ENCODE data around the gene PTPN6. TPM values are rescaled to one million over a fixed set of nuclear protein-coding genes. Genes with fewer than 3 reads are reported as not detected.

The PTPN6 gene
- total and polyA plus RNA-seq, 2 donors (not counting 1 experiment from before 2014, with no cell fraction given): 0.06 TPM; not detected in 1

DNA sequence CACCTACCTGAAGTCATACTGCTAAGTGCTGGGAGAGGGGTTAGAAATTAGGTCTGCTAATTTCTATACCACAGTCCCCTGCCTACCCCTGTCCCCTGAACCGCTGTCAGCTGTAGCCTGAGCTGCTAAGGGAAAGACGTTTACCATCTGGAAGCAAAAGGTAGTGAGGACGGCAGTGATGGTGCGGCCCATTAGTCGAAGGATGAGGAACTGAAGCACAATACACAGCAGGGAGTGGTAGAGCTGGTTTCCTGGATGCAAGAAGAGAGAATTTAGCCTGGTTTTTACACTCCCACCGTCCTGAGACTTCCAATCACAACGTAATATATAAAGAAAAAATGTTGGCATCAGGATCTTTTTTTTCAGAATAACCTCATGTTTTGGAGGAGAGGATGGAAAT is 31.4 kb downstream of the PTPN6 start:
- no peaks in the 10 kb centered on the region for H4K20me1 ChIP-seq (ENCODE audit: control insufficient read depth, extremely low read depth, insufficient read depth, low read length)
- TF ChIP-seq EZH2 (IDR thresholded peaks at IDR 0.05; ENCODE audit: low read length, missing control alignments): no peak
- TF ChIP-seq, protein P1, sequence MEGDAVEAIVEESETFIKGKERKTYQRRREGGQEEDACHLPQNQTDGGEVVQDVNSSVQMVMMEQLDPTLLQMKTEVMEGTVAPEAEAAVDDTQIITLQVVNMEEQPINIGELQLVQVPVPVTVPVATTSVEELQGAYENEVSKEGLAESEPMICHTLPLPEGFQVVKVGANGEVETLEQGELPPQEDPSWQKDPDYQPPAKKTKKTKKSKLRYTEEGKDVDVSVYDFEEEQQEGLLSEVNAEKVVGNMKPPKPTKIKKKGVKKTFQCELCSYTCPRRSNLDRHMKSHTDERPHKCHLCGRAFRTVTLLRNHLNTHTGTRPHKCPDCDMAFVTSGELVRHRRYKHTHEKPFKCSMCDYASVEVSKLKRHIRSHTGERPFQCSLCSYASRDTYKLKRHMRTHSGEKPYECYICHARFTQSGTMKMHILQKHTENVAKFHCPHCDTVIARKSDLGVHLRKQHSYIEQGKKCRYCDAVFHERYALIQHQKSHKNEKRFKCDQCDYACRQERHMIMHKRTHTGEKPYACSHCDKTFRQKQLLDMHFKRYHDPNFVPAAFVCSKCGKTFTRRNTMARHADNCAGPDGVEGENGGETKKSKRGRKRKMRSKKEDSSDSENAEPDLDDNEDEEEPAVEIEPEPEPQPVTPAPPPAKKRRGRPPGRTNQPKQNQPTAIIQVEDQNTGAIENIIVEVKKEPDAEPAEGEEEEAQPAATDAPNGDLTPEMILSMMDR (conservative IDR thresholded peaks at IDR 0.05 in 1 of 2, IDR thresholded peaks at IDR 0.05 in 1 of 2; ENCODE audit: low read depth in 1 of 2, low read length in 2 of 2): no peak
- H2AFZ ChIP-seq (ENCODE audit: low read length): no peak overlapping the region
- no peaks in the 10 kb centered on the region for H3K9me3 ChIP-seq (ENCODE audit: control insufficient read depth, insufficient read depth, low read depth, low read length)
- no peaks in the 10 kb centered on the region for H3K27me3 ChIP-seq (ENCODE audit: control insufficient read depth, insufficient read depth, low read length)
- no peak overlapping the region for H3K4me2 ChIP-seq (ENCODE audit: extremely low read depth, insufficient read depth, low read length)
- H3K4me3 ChIP-seq (replicated peaks in 1 of 4; ENCODE audit: control extremely low read depth in 1 of 4, insufficient read depth in 1 of 4, low read depth in 3 of 4, low read length in 4 of 4): no peak overlapping the region
- H3K9ac ChIP-seq (ENCODE audit: insufficient read depth, low read length): no peak overlapping the region
- H3K36me3 ChIP-seq (ENCODE audit: control insufficient read depth, insufficient read depth, low read length): peaks cover 10% of the 10 kb centered on the region
- H3K79me2 ChIP-seq (ENCODE audit: control insufficient read depth, insufficient read depth, low read length): no peaks in the 10 kb centered on the region
- no peaks in the 10 kb centered on the region for H3K4me1 ChIP-seq (ENCODE audit: control insufficient read depth, extremely low read depth, insufficient read depth, low read length)
- H3K27ac ChIP-seq (ENCODE audit: insufficient read depth, low read length): no peak overlapping the region
- DNase-seq (ENCODE audit: low read depth in 2 of 2): no peak

DNA sequence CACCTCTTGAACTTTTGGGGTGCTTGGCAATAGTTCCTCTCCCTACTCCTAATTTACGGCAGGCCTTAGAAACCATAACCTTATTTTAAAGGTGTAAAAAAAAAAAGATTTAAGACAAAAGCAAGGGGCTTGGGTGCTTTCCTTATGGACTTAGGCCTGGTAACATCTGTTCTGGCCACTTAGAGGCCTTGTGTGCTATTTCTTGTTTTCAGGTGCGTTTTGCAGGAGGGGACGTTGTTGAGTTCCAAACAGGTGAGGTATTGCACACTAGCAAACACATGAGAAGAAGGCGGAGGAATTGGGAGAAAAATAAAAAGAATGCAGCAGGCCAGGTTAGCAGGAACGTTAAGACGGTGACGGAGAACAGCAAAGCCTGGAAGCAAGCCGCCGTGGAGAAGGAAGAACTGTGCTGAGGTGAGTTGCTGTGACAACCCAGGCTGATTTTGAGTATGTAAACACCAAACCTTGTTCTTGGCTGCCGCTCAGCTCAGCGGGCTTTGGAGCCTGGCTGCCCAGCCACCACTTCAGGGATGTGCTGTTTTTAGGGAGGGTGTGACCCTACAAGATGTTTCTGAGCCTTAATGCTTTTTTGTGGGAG is 36.9 kb downstream of the PTPN6 start:
- H3K79me2 ChIP-seq (ENCODE audit: control insufficient read depth, insufficient read depth, low read length): no peaks in the 10 kb centered on the region
- no peak overlapping the region for H3K9ac ChIP-seq (ENCODE audit: insufficient read depth, low read length)
- H3K4me3 ChIP-seq (replicated peaks in 1 of 4; ENCODE audit: control extremely low read depth in 1 of 4, insufficient read depth in 1 of 4, low read depth in 3 of 4, low read length in 4 of 4): no peak overlapping the region
- no peak overlapping the region for H2AFZ ChIP-seq (ENCODE audit: low read length)
- TF ChIP-seq, protein P1 (conservative IDR thresholded peaks at IDR 0.05 in 1 of 2, IDR thresholded peaks at IDR 0.05 in 1 of 2; ENCODE audit: low read depth in 1 of 2, low read length in 2 of 2): no peak
- TF ChIP-seq EZH2 (IDR thresholded peaks at IDR 0.05; ENCODE audit: low read length, missing control alignments): no peak
- H3K36me3 ChIP-seq (ENCODE audit: control insufficient read depth, insufficient read depth, low read length): peaks cover 2% of the 10 kb centered on the region
- H4K20me1 ChIP-seq (ENCODE audit: control insufficient read depth, extremely low read depth, insufficient read depth, low read length): no peaks in the 10 kb centered on the region
- H3K4me1 ChIP-seq (ENCODE audit: control insufficient read depth, extremely low read depth, insufficient read depth, low read length): no peaks in the 10 kb centered on the region
- no peak overlapping the region for H3K27ac ChIP-seq (ENCODE audit: insufficient read depth, low read length)
- DNase-seq (ENCODE audit: low read depth in 2 of 2): no peak
- H3K4me2 ChIP-seq (ENCODE audit: extremely low read depth, insufficient read depth, low read length): no peak overlapping the region
- no peaks in the 10 kb centered on the region for H3K9me3 ChIP-seq (ENCODE audit: control insufficient read depth, insufficient read depth, low read depth, low read length)
- no peaks in the 10 kb centered on the region for H3K27me3 ChIP-seq (ENCODE audit: control insufficient read depth, insufficient read depth, low read length)

DNA sequence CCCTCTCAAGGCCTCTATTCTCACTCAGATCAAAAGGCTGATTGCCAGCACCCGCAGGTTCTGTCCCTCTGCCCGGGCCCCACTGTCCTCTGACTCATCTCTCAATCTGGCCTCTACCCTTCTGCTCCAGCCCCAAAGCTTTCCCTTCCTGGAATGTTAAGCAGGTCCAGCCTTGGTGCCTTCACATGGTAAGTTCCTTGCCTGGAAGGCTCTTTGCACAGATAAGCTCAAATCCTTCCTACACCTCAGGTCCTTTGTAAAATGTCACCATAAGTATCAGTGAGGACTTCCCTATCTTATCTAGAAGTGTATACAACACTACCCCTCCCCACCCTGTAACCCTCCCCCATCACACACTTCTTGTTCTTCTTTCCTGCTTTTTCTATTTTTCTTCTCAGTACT is 44.9 kb downstream of the PTPN6 start:
- DNase-seq (ENCODE audit: low read depth in 2 of 2): peak; percentile 60 to 63
- no peaks in the 10 kb centered on the region for H4K20me1 ChIP-seq (ENCODE audit: control insufficient read depth, extremely low read depth, insufficient read depth, low read length)
- no peak overlapping the region for H3K4me3 ChIP-seq (replicated peaks in 1 of 4; ENCODE audit: control extremely low read depth in 1 of 4, insufficient read depth in 1 of 4, low read depth in 3 of 4, low read length in 4 of 4)
- no peak overlapping the region for H3K27ac ChIP-seq (ENCODE audit: insufficient read depth, low read length)
- no peaks in the 10 kb centered on the region for H3K9me3 ChIP-seq (ENCODE audit: control insufficient read depth, insufficient read depth, low read depth, low read length)
- H3K4me1 ChIP-seq (ENCODE audit: control insufficient read depth, extremely low read depth, insufficient read depth, low read length): no peaks in the 10 kb centered on the region
- H3K9ac ChIP-seq (ENCODE audit: insufficient read depth, low read length): no peak overlapping the region
- H3K4me2 ChIP-seq (ENCODE audit: extremely low read depth, insufficient read depth, low read length): no peak overlapping the region
- no peaks in the 10 kb centered on the region for H3K79me2 ChIP-seq (ENCODE audit: control insufficient read depth, insufficient read depth, low read length)
- H3K27me3 ChIP-seq (ENCODE audit: control insufficient read depth, insufficient read depth, low read length): no peaks in the 10 kb centered on the region
- TF ChIP-seq EZH2 (IDR thresholded peaks at IDR 0.05; ENCODE audit: low read length, missing control alignments): no peak
- TF ChIP-seq, protein P1 (conservative IDR thresholded peaks at IDR 0.05 in 1 of 2, IDR thresholded peaks at IDR 0.05 in 1 of 2; ENCODE audit: low read depth in 1 of 2, low read length in 2 of 2): no peak
- H3K36me3 ChIP-seq (ENCODE audit: control insufficient read depth, insufficient read depth, low read length): no peaks in the 10 kb centered on the region
- H2AFZ ChIP-seq (ENCODE audit: low read length): no peak overlapping the region

Data from fibroblast of lung (primary cell).